Measurements from ENCODE around the gene PIKFYVE.

GRCh38 chr2:208254118-208254870 is 11.8 kb upstream of the PIKFYVE start:
- TF ChIP-seq CTCF (IDR thresholded peaks at IDR 0.05; ENCODE audit: control extremely low read depth in 1 of 3, insufficient read depth in 1 of 3, low read depth in 1 of 3, low read length in 3 of 3), result peak; percentile 84 to 89 (median 86)
- no peak for TF ChIP-seq JUN (IDR thresholded peaks at IDR 0.05; ENCODE audit: low read depth, low read length)
- TF ChIP-seq BACH1 (IDR thresholded peaks at IDR 0.05; ENCODE audit: low read length), result no peak
- TF ChIP-seq YY1 (IDR thresholded peaks at IDR 0.05; ENCODE audit: low read depth, low read length), result 0 out of 2 replicates have a peak, but pooled peaks have one; percentile 7
- TF ChIP-seq TEAD4 (IDR thresholded peaks at IDR 0.05; ENCODE audit: low read depth, low read length), result no peak
- TF ChIP-seq POLR2A (IDR thresholded peaks at IDR 0.05; ENCODE audit: control extremely low read depth in 1 of 2, low read depth in 2 of 2, low read length in 2 of 2), result peak in 1 of 2 experiments; percentile 68; a peak in 2 of 3 replicates
- TF ChIP-seq SIN3A (conservative IDR thresholded peaks at IDR 0.05 in 1 of 2, IDR thresholded peaks at IDR 0.05 in 1 of 2; ENCODE audit: low read depth in 1 of 2, low read length in 2 of 2), result peak in 1 of 2 experiments; percentile 50; a peak in 3 of 4 replicates
- TF ChIP-seq ATF3 (IDR thresholded peaks at IDR 0.05; ENCODE audit: insufficient read depth, low read depth, low read length), result no peak
